Keratinocyte (primary cell): ENCODE results near the gene HMGA1. TPM values are rescaled to one million over a fixed set of nuclear protein-coding genes. Genes with fewer than 3 reads are reported as not detected.

ENCODE experiments used
- DNase-seq: peaks from one replicate; pipeline ENCODE4 v3.0.0-alpha.2; 2011; ENCODE audit warnings: low read depth, missing footprints, low spot score
- FAIRE-seq: peaks from 2 replicates; lab custom pipeline; 2011; peaks lifted over from hg19 to GRCh38; lab: Jason Lieb, UNC
- H2AFZ ChIP-seq: 2 replicates; pipeline ENCODE4 v1.6.0; 2012; ENCODE audit warnings: low read length, control low read depth, inconsistent platforms; ENCODE audit not compliant: control insufficient read depth
- H3K27ac ChIP-seq: 2 replicates; pipeline ENCODE4 v1.5.1; 2011; ENCODE audit warnings: low read length; ENCODE audit not compliant: control insufficient read depth, insufficient read depth
- H3K27me3 ChIP-seq: 3 replicates; pipeline ENCODE4 v1.6.0; 2011; ENCODE audit warnings: low read length; ENCODE audit not compliant: control insufficient read depth, insufficient read depth; ENCODE audit errors: extremely low read depth
- H3K36me3 ChIP-seq, 2 experiments: 2 replicates in 1 of 2; 3 replicates in 1 of 2; pipeline ENCODE4 v1.5.1; 2011; ENCODE audit warnings: low read length in 2 of 2, mild to moderate bottlenecking in 1 of 2; ENCODE audit not compliant: control insufficient read depth in 2 of 2, insufficient read depth in 2 of 2; ENCODE audit errors: extremely low read depth in 1 of 2
- H3K4me1 ChIP-seq: 3 replicates; pipeline ENCODE4 v1.5.1; 2011; ENCODE audit warnings: low read length; ENCODE audit not compliant: control insufficient read depth, insufficient read depth; ENCODE audit errors: extremely low read depth
- H3K4me2 ChIP-seq: 3 replicates; pipeline ENCODE4 v1.6.0; 2011; ENCODE audit warnings: low read depth, low read length; ENCODE audit not compliant: control insufficient read depth, insufficient read depth; ENCODE audit errors: extremely low read depth
- H3K4me3 ChIP-seq, 3 experiments: fragments of 200-600 bp in 1 of 3; sonication (generic) in 1 of 3; 2 replicates in 2 of 3; 3 replicates in 1 of 3; pipeline ENCODE4 v1.5.1; 2011 to 2016; ENCODE audit warnings: low read length in 3 of 3, mild to moderate bottlenecking in 3 of 3, control low read depth in 2 of 3, inconsistent platforms in 1 of 3, low read depth in 1 of 3, mixed read lengths in 1 of 3, mixed run types in 1 of 3, moderate library complexity in 1 of 3; ENCODE audit not compliant: control insufficient read depth in 2 of 3, insufficient read depth in 2 of 3; ENCODE audit errors: extremely low read depth in 1 of 3
- H3K79me2 ChIP-seq: 2 replicates; pipeline ENCODE4 v1.6.0; 2012; ENCODE audit warnings: low read length; ENCODE audit not compliant: control insufficient read depth, insufficient read depth
- H3K9ac ChIP-seq: 3 replicates; pipeline ENCODE4 v1.6.0; 2011; ENCODE audit warnings: low read length; ENCODE audit not compliant: control insufficient read depth, insufficient read depth; ENCODE audit errors: extremely low read depth
- H3K9me1 ChIP-seq: 3 replicates; pipeline ENCODE4 v1.6.0; 2011; ENCODE audit warnings: low read length; ENCODE audit not compliant: control insufficient read depth, insufficient read depth; ENCODE audit errors: extremely low read depth
- H3K9me3 ChIP-seq: 2 replicates; pipeline ENCODE4 v1.5.1; 2012; ENCODE audit warnings: low read depth, low read length; ENCODE audit not compliant: control insufficient read depth
- H4K20me1 ChIP-seq: 3 replicates; pipeline ENCODE4 v1.6.0; 2011; ENCODE audit warnings: low read length; ENCODE audit not compliant: control insufficient read depth, insufficient read depth; ENCODE audit errors: extremely low read depth
- CTCF ChIP-seq, 3 experiments: IDR thresholded peaks in 1 of 3; conservative IDR thresholded peaks in 1 of 3; optimal IDR thresholded peaks in 1 of 3; 2 replicates in 2 of 3; 3 replicates in 1 of 3; pipeline versions ENCODE3 to v1.5.1; 2011; ENCODE audit warnings: low read length in 3 of 3, mild to moderate bottlenecking in 3 of 3, moderate library complexity in 2 of 3, control low read depth in 1 of 3, inconsistent platforms in 1 of 3; ENCODE audit not compliant: insufficient read depth in 2 of 3; ENCODE audit errors: extremely low read depth in 1 of 3
- EZH2 ChIP-seq: IDR thresholded peaks from one replicate; pipeline ENCODE4 v1.6.1; 2012; ENCODE audit warnings: inconsistent platforms, mild to moderate bottlenecking, low read length, moderate library complexity
- dilution Hi-C: fragments of 300-500 bp; cut with MboI; formaldehyde crosslinking; loops from one replicate; pipeline ENCODE4 v1.7.0; 2020; ENCODE audit warnings: low sequenced_read_pairs; ENCODE audit not compliant: extremely low pct_ligation_motif_present
- polyA plus RNA-seq, 5 experiments: library from polyadenylated mRNA; depleted of rRNA in 3 of 5; stranded (reverse) in 3 of 5; stranded (forward) in 1 of 5; unstranded in 1 of 5; fragments of >200 nt; gene quantifications; 1 replicate in 1 of 5; 2 replicates in 3 of 5; 3 replicates in 1 of 5; pipeline versions ENCODE4 v1.2.1 to v1.2.3, GENCODE V29; 2011 to 2012; ENCODE audit warnings: missing spikeins in 2 of 5, low read depth in 1 of 5, low replicate concordance in 1 of 5
- small RNA-seq, 3 experiments: library from RNA; depleted of rRNA; stranded (forward); fragments of <200 nt; gene quantifications; one replicate each; pipeline ENCODE3, GENCODE V24; 2012; ENCODE audit warnings: low read depth in 3 of 3, low replicate concordance in 1 of 3; ENCODE audit not compliant: insufficient read length in 3 of 3

HMGA1 gene
- polyA plus RNA-seq, 1 donor (not counting 4 experiments of a cell fraction or from before 2014, with no cell fraction given) = 160 TPM

- H3K27me3 ChIP-seq = no peaks in the 10 kb centered on the region
- FAIRE-seq = no peak
- no peak overlapping the region for H3K4me2 ChIP-seq
- no peak overlapping the region for H3K27ac ChIP-seq
- TF ChIP-seq EZH2 (no peak), CTCF (optimal IDR thresholded peaks at IDR 0.05 in 1 of 3, IDR thresholded peaks at IDR 0.05 in 1 of 3, conservative IDR thresholded peaks at IDR 0.05 in 1 of 3; ENCODE audit: extremely low read depth in 1 of 3, insufficient read depth in 2 of 3, low read length in 3 of 3) (no peak)
- H3K9me3 ChIP-seq = no peaks in the 10 kb centered on the region
- no peaks in the 10 kb centered on the region for H4K20me1 ChIP-seq
- H3K79me2 ChIP-seq = no peaks in the 10 kb centered on the region
- H3K4me3 ChIP-seq = no peak overlapping the region
- no peaks in the 10 kb centered on the region for H3K4me1 ChIP-seq
- DNase-seq = no peak
- dilution Hi-C loops = no loop called here
- H3K36me3 ChIP-seq = peaks cover 9 to 10% of the 10 kb centered on the region in 2 experiments
- H3K9me1 ChIP-seq = no peaks in the 10 kb centered on the region
- H2AFZ ChIP-seq = no peak overlapping the region
- no peak overlapping the region for H3K9ac ChIP-seq
These were observed 56.3 kb downstream of the HMGA1 start for GRCh38 chr6:34292954-34293353.

GRCh38 chr6:34295721-34296120 is 59.0 kb downstream of the HMGA1 start:
- Histone ChIP-seq H3K4me2 (no peak overlapping the region), H3K36me3 (peaks cover 5 to 10% of the 10 kb centered on the region in 2 experiments), H3K4me3 (no peak overlapping the region), H2AFZ (no peak overlapping the region), H3K9me3 (no peaks in the 10 kb centered on the region), H3K4me1 (no peaks in the 10 kb centered on the region), H3K9ac (no peak overlapping the region), H4K20me1 (no peaks in the 10 kb centered on the region), H3K79me2 (no peaks in the 10 kb centered on the region), H3K9me1 (no peaks in the 10 kb centered on the region), H3K27me3 (no peaks in the 10 kb centered on the region), H3K27ac (no peak overlapping the region)
- DNase-seq (no peak), FAIRE-seq (no peak)
- dilution Hi-C loops = no loop called here
- TF ChIP-seq EZH2 (no peak), CTCF (optimal IDR thresholded peaks at IDR 0.05 in 1 of 3, IDR thresholded peaks at IDR 0.05 in 1 of 3, conservative IDR thresholded peaks at IDR 0.05 in 1 of 3; ENCODE audit: extremely low read depth in 1 of 3, insufficient read depth in 2 of 3, low read length in 3 of 3) (no peak)

Small RNA genes within 50 kb of the gene (small RNA-seq; reads per million reads assigned to genes)
- gene MIR6835 = 0 reads per million in 3 experiments

Other genes with a start within 250 kb of the HMGA1 start
- gene GRM4, start 90.8 kb upstream of the HMGA1 start, polyA plus RNA-seq = not detected in 3 replicates
- gene SMIM29, start 12.1 kb downstream of the HMGA1 start, polyA plus RNA-seq = 27.4 to 49.3 TPM (median 33.0 TPM) in 3 replicates
- 11.5 to 20.6 TPM (median 16.5 TPM) in 3 replicates for gene NUDT3, start 155.8 kb downstream of the HMGA1 start, polyA plus RNA-seq
- 2,818 to 3,877 TPM (median 3,767 TPM) in 3 replicates for gene RPS10, start 189.2 kb downstream of the HMGA1 start, polyA plus RNA-seq
- gene PACSIN1, start 229.2 kb downstream of the HMGA1 start, polyA plus RNA-seq = not detected in 3 replicates